HCT116 (cell line): Measurements from ENCODE around the gene DTWD1.
"Not testable (repeated sequence)": the region's sequence is repeated elsewhere in the genome, so short reads cannot be mapped to it uniquely, and the experiment has no call there.

Experiments
- CTCF ChIP-seq, 3 experiments: fragments of 200-600 bp in 1 of 3; sonication (generic) in 1 of 3; IDR thresholded peaks in 2 of 3; conservative IDR thresholded peaks in 1 of 3; 2 replicates each; pipeline ENCODE4 v1.5.1; 2012 to 2017; ENCODE audit warnings: low read depth in 2 of 3, low read length in 2 of 3, antibody characterized with exemption in 1 of 3, borderline replicate concordance in 1 of 3, control low read depth in 1 of 3, mild to moderate bottlenecking in 1 of 3, mixed read lengths in 1 of 3, mixed run types in 1 of 3, moderate library complexity in 1 of 3; ENCODE audit not compliant: insufficient read depth in 1 of 3
- EZH2 ChIP-seq: fragments of 200-600 bp; sonication (generic); IDR thresholded peaks from 2 replicates; pipeline ENCODE4 v1.6.1; 2017; ENCODE audit warnings: antibody characterized with exemption, mixed run types
- FOSL1 ChIP-seq: IDR thresholded peaks from 2 replicates; pipeline ENCODE4 v1.6.1; 2012; ENCODE audit warnings: low read depth
- ZFX ChIP-seq: fragments of 450-650 bp; IDR thresholded peaks from 2 replicates; pipeline ENCODE4 v1.6.1; 2017
- ZNF274 ChIP-seq: fragments of 200-500 bp; sonication (Bioruptor generic); IDR thresholded peaks from 2 replicates; pipeline ENCODE4 v1.6.1; 2014; ENCODE audit warnings: mild to moderate bottlenecking, low read depth, low read length, inconsistent platforms
- TF ChIP-seq, protein P1 (sequence below): IDR thresholded peaks from 2 replicates; pipeline ENCODE4 v1.6.1; 2012; ENCODE audit warnings: low read depth

GRCh38 chr15:49666486-49666885 is 45.6 kb downstream of the DTWD1 start:
- not testable (repeated sequence) for TF ChIP-seq CTCF (IDR thresholded peaks at IDR 0.05 in 2 of 3, conservative IDR thresholded peaks at IDR 0.05 in 1 of 3; ENCODE audit: borderline replicate concordance in 1 of 3, insufficient read depth in 1 of 3, low read depth in 2 of 3, low read length in 2 of 3); ZFX; FOSL1; ZNF274; EZH2
- TF ChIP-seq, protein P1, sequence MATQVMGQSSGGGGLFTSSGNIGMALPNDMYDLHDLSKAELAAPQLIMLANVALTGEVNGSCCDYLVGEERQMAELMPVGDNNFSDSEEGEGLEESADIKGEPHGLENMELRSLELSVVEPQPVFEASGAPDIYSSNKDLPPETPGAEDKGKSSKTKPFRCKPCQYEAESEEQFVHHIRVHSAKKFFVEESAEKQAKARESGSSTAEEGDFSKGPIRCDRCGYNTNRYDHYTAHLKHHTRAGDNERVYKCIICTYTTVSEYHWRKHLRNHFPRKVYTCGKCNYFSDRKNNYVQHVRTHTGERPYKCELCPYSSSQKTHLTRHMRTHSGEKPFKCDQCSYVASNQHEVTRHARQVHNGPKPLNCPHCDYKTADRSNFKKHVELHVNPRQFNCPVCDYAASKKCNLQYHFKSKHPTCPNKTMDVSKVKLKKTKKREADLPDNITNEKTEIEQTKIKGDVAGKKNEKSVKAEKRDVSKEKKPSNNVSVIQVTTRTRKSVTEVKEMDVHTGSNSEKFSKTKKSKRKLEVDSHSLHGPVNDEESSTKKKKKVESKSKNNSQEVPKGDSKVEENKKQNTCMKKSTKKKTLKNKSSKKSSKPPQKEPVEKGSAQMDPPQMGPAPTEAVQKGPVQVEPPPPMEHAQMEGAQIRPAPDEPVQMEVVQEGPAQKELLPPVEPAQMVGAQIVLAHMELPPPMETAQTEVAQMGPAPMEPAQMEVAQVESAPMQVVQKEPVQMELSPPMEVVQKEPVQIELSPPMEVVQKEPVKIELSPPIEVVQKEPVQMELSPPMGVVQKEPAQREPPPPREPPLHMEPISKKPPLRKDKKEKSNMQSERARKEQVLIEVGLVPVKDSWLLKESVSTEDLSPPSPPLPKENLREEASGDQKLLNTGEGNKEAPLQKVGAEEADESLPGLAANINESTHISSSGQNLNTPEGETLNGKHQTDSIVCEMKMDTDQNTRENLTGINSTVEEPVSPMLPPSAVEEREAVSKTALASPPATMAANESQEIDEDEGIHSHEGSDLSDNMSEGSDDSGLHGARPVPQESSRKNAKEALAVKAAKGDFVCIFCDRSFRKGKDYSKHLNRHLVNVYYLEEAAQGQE, result not testable (repeated sequence)
